ENCODE data around the gene HIBCH.
A peak's percentile ranks its signal among the peaks of the same experiment; 100 is the strongest.
"Not testable (repeated sequence)": the region's sequence is repeated elsewhere in the genome, so short reads cannot be mapped to it uniquely, and the experiment has no call there.

Gene HIBCH

DNA sequence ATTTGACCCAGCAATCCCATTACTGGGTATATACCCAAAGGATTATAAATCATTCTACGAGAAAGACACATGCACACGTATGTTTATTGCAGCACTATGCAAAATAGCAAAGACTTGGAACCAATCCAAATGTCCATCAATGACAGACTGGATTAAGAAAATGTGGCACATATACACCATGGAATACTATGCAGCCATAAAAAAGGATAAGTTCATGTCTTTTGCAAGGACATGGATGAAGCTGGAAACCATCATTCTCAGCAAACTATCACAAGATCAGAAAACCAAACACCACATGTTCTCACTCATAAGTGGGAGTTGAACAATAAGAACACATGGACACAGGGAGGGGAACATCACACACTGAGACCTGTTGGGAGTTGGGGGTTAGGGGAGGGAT, 96.9 kb downstream of the HIBCH start:
- DNase-seq: not testable (repeated sequence)

DNA sequence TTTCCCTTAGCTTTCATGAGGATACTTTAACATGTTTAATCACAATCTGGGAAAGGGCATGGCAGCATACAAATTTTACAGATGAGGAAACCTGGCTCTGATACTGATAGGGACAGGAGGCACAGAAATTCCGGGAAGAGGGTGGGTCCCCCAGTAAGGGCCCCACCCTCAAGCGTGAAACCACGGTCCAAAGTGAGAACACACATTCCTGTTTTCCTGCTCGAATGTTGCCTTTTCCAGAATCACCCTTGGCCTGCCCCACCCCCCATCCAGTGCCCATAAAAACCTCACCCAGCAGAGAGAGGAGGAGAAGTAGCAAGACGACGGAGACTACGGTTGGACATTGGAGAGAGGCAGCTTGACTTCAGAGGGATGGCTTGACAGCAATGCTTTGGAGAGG, 98.2 kb downstream of the HIBCH start:
- no peak for DNase-seq

DNA sequence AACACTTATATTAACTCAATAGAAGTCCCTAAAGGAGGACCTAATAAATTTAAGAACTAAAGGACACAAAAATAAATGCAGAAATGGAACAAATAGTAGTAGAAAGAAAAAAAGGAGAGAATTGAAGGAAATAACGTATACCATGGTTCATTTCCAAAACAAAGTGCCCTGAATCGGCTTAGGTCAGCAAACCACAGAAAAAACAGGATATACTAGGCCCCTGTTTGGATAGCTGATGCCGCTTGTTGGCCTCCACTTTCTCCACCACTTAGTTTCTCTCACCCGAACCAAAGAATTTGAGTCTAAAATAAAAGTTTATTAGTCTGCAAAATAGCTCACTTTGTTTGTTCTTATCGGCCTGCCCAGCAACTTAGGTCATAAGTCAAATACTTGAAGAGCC, 100.4 kb downstream of the HIBCH start:
- no peak for DNase-seq

DNA sequence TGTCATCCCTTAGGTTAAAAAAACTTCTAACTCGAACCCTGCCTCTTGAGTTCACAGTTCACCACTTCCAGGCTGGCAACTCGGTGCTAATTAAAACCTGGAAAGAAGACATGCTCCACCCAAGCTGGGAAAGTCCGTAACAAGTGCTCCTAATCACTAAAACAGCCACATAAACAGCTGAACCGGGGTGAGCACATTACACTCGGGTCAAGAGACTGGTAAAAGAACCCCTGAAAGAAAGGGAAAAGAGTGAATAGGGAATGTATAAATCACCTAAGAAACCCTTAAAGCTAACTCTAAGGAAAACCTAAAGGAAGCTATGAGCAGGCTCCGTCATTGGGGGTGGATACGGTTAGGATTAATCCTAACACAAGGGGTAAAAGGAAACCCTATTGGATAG, 102.0 kb downstream of the HIBCH start:
- no peak for DNase-seq

- peak; percentile 91 for DNase-seq
Measured at GRCh38 chr2:190216829-190217228, 102.8 kb downstream of the HIBCH start.

DNA sequence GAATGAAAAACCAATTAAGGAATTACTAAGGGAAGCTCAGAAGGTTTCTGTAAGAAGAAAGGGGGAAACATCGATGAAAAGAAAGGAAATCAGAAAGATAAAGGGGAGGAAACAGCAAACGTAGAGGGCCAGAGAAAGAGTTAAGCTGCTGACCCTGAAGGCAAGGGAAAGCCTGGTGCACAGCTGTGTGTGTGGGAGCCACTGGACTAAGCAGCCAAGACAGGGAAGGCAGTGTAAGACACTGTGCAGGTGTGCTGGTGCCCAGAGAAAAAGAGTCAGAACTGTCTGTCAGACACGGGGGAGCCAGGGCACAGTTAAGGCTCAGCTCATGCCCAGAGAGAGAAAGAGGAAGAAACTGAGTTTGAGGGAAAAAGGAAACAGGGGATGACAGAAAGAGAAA, 104.0 kb downstream of the HIBCH start:
- DNase-seq: no peak

GRCh38 chr2:190214426-190215194, 105.0 kb downstream of the HIBCH start:
- DNase-seq: no peak

DNA sequence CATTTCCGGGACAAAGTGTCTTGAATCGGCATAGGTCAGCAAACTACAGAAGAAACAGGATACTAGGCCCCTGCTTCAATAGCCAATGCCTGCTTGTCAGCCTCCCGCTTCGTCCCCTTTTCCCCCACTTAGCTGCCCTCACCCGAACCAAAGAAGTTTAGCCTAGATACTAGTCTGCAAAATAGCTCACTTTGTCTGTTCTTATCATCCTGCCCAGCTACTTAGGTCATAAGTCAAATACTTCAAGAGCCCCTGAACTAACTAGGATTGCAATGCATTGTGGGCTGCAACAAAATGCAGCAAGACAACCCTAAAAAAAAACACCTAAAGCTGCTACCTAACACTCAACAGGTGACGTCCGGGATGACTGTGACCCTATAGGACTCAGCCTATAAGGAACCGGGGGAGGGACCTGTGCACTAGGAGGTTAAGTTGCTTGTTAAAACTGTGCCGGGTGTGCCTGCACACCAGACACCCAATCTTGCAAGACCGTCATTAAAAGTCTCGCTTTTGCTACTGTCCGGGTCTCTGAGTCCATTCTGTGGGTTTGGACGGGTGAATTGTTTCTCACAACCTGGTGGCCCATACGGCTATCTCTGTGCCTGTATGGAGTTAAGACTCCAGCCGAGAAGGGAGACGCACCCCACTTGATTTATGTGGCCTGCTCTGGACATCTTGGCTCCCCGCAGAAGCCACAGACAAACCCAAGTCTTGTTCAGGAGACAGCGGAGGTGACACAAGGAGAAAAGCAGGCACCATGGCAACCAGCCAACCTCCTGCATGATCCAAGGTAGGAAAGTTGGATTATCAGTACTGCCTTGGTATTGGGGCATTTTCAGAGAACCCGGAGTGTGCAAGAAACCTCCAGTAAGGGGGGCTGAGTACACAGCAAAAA, 105.9 kb downstream of the HIBCH start:
- DNase-seq: no peak

- DNase-seq: no peak
Measured at GRCh38 chr2:190210471-190210870, 109.2 kb downstream of the HIBCH start.

DNA sequence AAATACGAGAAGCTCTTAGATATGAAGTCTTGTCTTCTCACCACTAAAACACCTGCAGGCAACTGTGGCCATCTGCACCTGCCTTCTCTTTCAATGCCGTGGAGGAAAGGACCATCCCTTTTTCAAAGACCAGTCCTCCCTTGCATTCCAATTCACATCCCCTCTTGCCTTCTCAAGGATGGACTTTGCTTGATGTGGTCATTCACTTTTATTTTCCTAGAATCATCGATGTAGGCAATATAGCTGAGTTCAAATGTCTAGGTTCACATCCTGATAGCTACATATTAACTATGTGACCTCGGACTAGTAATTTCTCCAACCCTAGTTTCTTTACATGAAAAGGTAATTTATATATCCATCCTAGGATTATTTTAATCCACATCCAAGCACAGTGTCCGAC, 110.1 kb downstream of the HIBCH start:
- no peak for DNase-seq

GRCh38 chr2:190207930-190208329, 111.7 kb downstream of the HIBCH start:
- no peak for DNase-seq

- no peak for DNase-seq
Measured at GRCh38 chr2:190205657-190206056, 114.0 kb downstream of the HIBCH start.

DNA sequence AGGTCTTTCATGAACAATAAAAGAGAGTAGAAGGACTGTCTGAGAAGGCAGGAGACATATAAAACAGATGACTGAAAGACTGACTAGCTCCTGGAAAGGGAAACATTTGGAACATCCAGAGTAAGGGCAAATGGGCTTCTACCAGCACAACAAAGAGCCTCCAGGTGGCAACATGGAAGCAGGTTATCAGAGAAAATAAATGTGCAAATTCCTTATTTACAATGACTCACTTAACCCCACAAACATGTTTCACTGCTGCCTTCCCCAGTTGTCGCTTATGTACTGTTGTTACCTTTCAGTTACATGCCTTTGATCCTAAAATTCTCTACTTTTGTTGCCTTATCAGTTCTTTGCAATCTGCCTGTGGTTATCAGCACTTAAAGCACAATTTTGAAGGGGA, 117.0 kb downstream of the HIBCH start:
- DNase-seq: no peak

DNA sequence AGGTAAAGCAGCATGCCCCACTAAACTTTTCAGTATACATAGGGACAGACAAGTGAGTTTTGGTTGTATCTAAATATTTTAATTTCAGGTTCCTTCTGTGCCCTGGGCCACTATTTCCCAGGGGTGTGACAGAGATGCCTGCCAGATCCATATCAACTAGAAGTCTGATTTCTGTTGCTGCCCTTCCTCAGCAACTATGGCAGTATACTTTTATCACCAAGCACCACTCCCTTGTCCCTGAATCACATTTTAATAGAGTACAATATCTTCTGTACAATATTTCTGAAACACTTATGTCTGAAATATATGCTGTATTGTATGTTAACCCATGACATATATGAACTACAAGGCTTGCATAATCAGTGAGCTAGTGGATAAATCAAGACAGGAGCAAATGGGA, 117.6 kb downstream of the HIBCH start:
- DNase-seq: no peak

DNA sequence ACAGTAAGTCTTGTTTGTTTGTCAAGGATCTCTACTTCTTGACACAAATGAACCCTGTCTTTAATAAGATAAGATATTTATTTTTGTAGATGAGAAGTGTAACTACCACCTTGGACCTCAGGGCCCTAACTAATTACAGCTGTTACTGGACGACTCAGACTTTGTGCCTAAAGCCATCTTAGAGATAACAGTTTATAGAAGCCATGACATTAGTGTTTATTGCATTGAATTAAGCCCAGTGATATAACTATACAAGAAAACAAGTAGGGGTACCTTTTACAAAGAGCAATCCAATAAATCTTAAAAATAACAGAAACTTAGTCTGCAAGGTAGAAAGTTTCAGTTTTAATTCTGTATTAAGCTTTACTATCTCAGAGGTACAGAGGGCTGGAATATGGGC, 119.0 kb downstream of the HIBCH start:
- DNase-seq: no peak

GRCh38 chr2:190199530-190199929, 120.1 kb downstream of the HIBCH start:
- no peak for DNase-seq

DNA sequence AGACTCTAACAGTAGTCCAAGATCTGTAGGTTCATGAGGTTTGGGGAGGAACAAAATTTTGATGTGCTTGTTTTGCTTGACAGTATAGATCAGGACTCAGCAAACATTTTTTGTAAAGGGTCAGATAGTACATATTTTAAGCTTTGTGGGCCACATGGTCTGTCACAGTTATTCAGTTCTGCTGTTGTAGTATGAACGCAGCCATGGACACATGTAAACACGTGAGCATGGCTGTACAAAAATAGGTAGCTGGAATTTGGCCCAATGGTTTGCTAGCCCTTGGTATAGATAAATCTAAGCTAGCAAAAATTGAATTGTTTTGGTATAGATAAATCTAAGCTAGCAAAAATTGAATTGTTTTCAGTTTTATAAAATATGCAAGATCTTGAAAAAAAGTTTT, 120.5 kb downstream of the HIBCH start:
- no peak for DNase-seq

DNA sequence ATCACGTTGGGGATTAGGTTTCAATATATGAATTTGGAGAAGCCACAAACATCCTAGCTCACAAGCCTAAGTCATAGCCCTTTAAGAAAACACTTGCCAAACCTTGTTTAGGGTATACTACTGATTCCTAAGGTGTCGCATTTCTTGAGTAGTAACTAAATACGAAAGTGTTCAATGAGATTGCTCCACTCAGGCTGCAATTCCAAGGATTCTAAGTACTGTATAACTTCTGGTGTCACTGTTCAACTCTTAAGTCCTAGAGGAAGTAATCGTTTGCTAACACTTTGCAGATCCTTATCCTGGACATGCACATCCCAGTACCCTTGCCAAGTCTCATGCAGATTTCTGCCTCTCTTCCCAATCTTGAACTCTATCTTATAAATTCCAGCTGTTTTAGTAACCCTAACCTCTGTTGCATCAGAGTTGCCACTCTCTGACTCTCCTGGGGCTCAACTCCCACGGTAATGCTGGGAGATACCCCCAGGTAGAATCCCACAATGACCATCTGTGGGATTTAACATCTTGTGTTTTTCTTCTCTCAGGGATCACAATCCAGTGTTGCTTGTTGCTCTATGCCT, 122.4 kb downstream of the HIBCH start:
- no peak for DNase-seq

DNA sequence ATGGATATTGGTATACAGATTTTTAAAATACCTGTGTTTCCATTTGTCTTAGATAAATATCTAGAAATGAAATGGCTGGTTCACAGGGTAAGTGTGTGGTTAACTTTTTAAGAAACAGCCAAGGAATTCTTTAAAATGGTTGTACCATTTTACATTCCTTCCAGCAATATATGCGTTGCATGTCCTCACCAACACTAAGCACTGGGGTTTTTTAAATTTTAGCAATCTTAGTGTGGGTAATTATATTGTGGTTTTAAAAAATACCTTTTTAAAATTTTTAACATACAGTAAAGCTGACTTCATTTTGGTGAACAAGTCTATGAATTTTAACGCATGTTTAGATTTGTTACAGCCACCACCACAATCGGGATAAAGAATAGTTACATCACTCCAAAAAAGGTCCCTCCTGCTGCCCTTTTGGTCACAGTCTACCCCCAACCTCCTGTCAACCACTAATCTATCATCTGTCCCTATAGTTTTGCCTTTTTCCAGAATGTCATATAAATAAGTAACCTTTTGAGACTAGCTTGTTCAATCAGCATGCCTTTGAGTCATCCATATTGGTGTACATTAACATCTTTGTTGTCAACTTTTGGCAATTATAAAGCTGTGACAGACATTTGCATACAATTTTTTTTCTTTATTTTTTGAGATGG, 129.0 kb downstream of the HIBCH start:
- DNase-seq: no peak

GRCh38 chr2:190188289-190188688, 131.3 kb downstream of the HIBCH start:
- DNase-seq: no peak

GRCh38 chr2:190186238-190186637, 133.4 kb downstream of the HIBCH start:
- DNase-seq: no peak

DNA sequence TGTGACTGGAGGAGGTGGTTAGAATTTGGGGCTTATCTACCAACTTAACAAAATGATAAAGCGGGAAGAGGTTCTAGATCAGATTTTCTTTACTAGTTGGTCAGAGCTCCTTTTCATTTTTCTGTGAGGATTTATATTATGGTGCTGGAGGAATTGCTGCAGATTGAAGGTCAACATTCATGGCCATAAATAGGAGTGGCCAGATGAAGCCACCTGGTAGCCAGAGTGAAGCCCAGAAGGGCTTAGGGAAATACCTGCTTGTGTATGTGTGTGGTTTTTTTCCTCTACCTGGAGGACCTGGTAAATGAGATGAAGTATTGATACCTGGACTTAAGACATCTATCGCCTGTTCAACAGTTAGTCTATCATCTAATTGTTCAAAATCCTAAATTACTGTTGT, 134.2 kb downstream of the HIBCH start:
- no peak for DNase-seq

DNA sequence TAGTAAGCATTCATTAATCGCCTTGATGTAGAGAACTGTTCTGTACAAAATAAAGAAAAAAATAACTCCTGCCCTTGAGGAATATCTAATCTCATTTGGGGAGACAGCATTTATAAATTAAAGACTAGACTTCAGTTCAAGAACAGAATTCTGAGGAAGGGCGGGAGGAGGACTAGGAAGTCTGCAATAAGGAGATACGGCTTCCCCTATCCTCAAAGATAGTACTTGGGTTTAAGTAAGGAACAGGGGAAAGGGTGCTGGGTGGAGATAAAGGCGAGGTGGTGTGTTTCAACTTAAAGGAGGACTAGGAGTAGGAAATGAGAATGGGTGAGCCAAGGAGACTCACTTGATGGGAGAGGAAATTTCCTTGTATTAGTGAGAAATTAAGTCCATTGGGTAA, 135.2 kb downstream of the HIBCH start:
- no peak for DNase-seq
